K562 (cell line): ENCODE data around the gene GEMIN5. TPM values are rescaled to one million over a fixed set of nuclear protein-coding genes. Genes with fewer than 3 reads are reported as not detected.
A peak's percentile ranks its signal among the peaks of the same experiment; 100 is the strongest.

Source experiments
- C11orf30 ChIP-seq: fragments of 450-650 bp; IDR thresholded peaks from 2 replicates; pipeline ENCODE4 v1.6.1; 2016; ENCODE audit warnings: low read depth, mild to moderate bottlenecking
- ETV1 ChIP-seq: fragments of 450-650 bp; conservative IDR thresholded peaks from 2 replicates; pipeline ENCODE4 v1.6.1; 2016; ENCODE audit warnings: missing genetic modification characterization, control low read depth, low read depth, missing compliant biosample characterization
- HMGN3 ChIP-seq: IDR thresholded peaks from 2 replicates; pipeline ENCODE4 v1.6.1; 2011; ENCODE audit warnings: borderline replicate concordance, low read depth, mild to moderate bottlenecking, mixed read lengths, low read length; ENCODE audit not compliant: insufficient read length; ENCODE audit errors: extremely low read depth
- OTX1 ChIP-seq: fragments of 450-650 bp; formaldehyde crosslinking; IDR thresholded peaks from 2 replicates; pipeline ENCODE4 v1.4.0; 2022; ENCODE audit warnings: mild to moderate bottlenecking
- SOX6 ChIP-seq: fragments of 450-650 bp; IDR thresholded peaks from 2 replicates; pipeline ENCODE4 v1.6.1; 2014; ENCODE audit warnings: mild to moderate bottlenecking
- ZBTB17 ChIP-seq: fragments of 450-650 bp; formaldehyde crosslinking; IDR thresholded peaks from 2 replicates; pipeline ENCODE4 v1.4.0; 2020; ENCODE audit warnings: mild to moderate bottlenecking
- ZFP30 ChIP-seq: fragments of 250-450 bp; sonication (Bioruptor Pico); IDR thresholded peaks from 2 replicates; pipeline ENCODE4 v1.8.0; 2022; ENCODE audit warnings: moderate library complexity, mild to moderate bottlenecking, inconsistent platforms, borderline replicate concordance
- ZNF23 ChIP-seq: fragments of 250-450 bp; sonication (Bioruptor Pico); IDR thresholded peaks from 2 replicates; pipeline ENCODE4 v1.4.0; 2020; ENCODE audit warnings: mild to moderate bottlenecking
- polyA plus RNA-seq, 8 experiments: library from polyadenylated mRNA; depleted of rRNA in 4 of 8; stranded (reverse) in 5 of 8; unstranded in 3 of 8; fragments of >200 nt; fragmentation: Nextera tagmentation in 2 of 8; fragmentation: Illumina TruSeq in 1 of 8; extraction: Ambion mirVana in 2 of 8; extraction: Trizol in 1 of 8; gene quantifications; 2 replicates each; pipeline versions ENCODE4 v1.2.1 to v1.2.3, GENCODE V29; 2011 to 2014; ENCODE audit warnings: inconsistent platforms in 1 of 8, missing spikeins in 1 of 8
- total RNA-seq, 7 experiments: library from RNA; depleted of rRNA in 6 of 7; stranded (reverse); fragments of >200 nt in 6 of 7; fragmentation: Illumina TruSeq in 2 of 7; extraction: Trizol in 2 of 7; gene quantifications; 2 replicates each; pipeline versions ENCODE4 v1.2.1 to v1.2.3, GENCODE V29; 2011 to 2021; ENCODE audit warnings: low replicate concordance in 1 of 7
- TF ChIP-seq, protein P1 (sequence below), 2 experiments: IDR thresholded peaks; 2 replicates each; pipeline ENCODE4 v1.6.1; 2011; ENCODE audit warnings: borderline replicate concordance in 1 of 2, control low read depth in 1 of 2, low read depth in 1 of 2, low read length in 1 of 2, mild to moderate bottlenecking in 1 of 2, mixed read lengths in 1 of 2, moderate library complexity in 1 of 2; ENCODE audit not compliant: insufficient read depth in 1 of 2, insufficient read length in 1 of 2, poor library complexity in 1 of 2, severe bottlenecking in 1 of 2; ENCODE audit errors: extremely low read depth in 1 of 2
- TF ChIP-seq, protein P2 (sequence below): fragments of 250-450 bp; sonication (Bioruptor Pico); IDR thresholded peaks from 2 replicates; pipeline ENCODE4 v1.8.0; 2022; ENCODE audit warnings: inconsistent platforms, mild to moderate bottlenecking, moderate library complexity, borderline replicate concordance
- TF ChIP-seq, protein P3 (sequence below), 2 experiments: fragments of 450-650 bp in 1 of 2; sonication (generic) in 1 of 2; formaldehyde crosslinking in 1 of 2; IDR thresholded peaks; 2 replicates each; pipeline versions ENCODE4 v1.7.1 to v1.9.0; 2016 to 2022; ENCODE audit warnings: inconsistent platforms in 1 of 2, mild to moderate bottlenecking in 1 of 2, missing genetic modification reagents in 1 of 2
- TF ChIP-seq, protein P4 (sequence below): sonication (generic); formaldehyde crosslinking; IDR thresholded peaks from 2 replicates; pipeline ENCODE4 v1.8.0; 2022; ENCODE audit warnings: mild to moderate bottlenecking, missing genetic modification reagents, borderline replicate concordance

GEMIN5 gene
- total and polyA plus RNA-seq, 9 of the 15 experiments (the other 6 are each of a cell fraction or from before 2014, with no cell fraction given), result 10.3 to 48.2 (median 34.7) TPM

DNA sequence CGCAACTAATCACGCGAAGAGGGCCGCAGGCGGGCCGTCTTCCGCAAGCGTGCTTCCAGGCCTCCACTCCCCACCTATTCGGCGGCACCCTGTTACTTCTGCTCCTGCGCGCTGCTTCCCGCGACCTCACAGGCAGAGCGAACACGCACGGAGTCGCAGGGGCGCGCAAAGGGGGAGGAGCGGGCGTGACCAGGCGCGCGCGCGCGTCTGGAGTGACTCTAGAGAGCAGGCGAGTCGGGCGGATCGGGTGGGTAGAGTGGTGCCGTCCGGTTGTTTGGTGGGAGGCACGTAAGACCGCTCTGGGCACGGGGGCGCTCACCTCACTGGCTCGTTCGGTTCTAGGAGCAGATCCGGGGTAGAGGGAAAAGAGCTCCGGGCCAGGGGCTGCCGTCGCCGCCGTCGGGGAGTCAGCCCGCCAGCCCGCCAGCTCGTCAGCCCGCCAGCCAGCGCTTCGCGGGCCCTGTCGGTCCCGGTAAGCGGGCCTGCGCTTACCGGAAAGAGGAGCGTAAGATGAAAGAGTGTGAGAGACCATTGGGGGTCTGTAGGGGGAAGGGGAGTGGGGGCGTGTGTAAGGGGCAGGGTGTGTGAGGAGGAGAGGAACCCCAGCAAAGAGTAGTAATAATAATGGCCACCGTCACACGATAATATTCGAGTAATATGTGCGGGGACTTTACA, 79.6 kb downstream of the GEMIN5 start, which contains the start of gene CNOT8 (continued):
- TF ChIP-seq, protein P1, sequence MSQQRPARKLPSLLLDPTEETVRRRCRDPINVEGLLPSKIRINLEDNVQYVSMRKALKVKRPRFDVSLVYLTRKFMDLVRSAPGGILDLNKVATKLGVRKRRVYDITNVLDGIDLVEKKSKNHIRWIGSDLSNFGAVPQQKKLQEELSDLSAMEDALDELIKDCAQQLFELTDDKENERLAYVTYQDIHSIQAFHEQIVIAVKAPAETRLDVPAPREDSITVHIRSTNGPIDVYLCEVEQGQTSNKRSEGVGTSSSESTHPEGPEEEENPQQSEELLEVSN (IDR thresholded peaks at IDR 0.05; ENCODE audit: borderline replicate concordance in 1 of 2, extremely low read depth in 1 of 2, insufficient read depth in 1 of 2, insufficient read length in 1 of 2, low read depth in 1 of 2, low read length in 1 of 2, poor library complexity in 1 of 2, severe bottlenecking in 1 of 2), result peak in 1 of 2 experiments; percentile 48
- peak; percentile 44; the same call in 1 of the 2 replicates for TF ChIP-seq ETV1
- no peak for TF ChIP-seq OTX1 (CRISPR knock-in tag)
- TF ChIP-seq ZFP30 (CRISPR knock-in tag), result no peak
- TF ChIP-seq, protein P2, sequence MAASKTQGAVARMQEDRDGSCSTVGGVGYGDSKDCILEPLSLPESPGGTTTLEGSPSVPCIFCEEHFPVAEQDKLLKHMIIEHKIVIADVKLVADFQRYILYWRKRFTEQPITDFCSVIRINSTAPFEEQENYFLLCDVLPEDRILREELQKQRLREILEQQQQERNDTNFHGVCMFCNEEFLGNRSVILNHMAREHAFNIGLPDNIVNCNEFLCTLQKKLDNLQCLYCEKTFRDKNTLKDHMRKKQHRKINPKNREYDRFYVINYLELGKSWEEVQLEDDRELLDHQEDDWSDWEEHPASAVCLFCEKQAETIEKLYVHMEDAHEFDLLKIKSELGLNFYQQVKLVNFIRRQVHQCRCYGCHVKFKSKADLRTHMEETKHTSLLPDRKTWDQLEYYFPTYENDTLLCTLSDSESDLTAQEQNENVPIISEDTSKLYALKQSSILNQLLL (CRISPR knock-in tag), result no peak
- TF ChIP-seq ZNF23 (CRISPR knock-in tag), result no peak
- peak; percentile 12; the same call in 1 of the 2 replicates for TF ChIP-seq SOX6
- peak; percentile 65 for TF ChIP-seq C11orf30
- peak; percentile 62 for TF ChIP-seq ZBTB17 (CRISPR knock-in tag)
- TF ChIP-seq, protein P3, sequence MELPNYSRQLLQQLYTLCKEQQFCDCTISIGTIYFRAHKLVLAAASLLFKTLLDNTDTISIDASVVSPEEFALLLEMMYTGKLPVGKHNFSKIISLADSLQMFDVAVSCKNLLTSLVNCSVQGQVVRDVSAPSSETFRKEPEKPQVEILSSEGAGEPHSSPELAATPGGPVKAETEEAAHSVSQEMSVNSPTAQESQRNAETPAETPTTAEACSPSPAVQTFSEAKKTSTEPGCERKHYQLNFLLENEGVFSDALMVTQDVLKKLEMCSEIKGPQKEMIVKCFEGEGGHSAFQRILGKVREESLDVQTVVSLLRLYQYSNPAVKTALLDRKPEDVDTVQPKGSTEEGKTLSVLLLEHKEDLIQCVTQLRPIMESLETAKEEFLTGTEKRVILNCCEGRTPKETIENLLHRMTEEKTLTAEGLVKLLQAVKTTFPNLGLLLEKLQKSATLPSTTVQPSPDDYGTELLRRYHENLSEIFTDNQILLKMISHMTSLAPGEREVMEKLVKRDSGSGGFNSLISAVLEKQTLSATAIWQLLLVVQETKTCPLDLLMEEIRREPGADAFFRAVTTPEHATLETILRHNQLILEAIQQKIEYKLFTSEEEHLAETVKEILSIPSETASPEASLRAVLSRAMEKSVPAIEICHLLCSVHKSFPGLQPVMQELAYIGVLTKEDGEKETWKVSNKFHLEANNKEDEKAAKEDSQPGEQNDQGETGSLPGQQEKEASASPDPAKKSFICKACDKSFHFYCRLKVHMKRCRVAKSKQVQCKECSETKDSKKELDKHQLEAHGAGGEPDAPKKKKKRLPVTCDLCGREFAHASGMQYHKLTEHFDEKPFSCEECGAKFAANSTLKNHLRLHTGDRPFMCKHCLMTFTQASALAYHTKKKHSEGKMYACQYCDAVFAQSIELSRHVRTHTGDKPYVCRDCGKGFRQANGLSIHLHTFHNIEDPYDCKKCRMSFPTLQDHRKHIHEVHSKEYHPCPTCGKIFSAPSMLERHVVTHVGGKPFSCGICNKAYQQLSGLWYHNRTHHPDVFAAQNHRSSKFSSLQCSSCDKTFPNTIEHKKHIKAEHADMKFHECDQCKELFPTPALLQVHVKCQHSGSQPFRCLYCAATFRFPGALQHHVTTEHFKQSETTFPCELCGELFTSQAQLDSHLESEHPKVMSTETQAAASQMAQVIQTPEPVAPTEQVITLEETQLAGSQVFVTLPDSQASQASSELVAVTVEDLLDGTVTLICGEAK (IDR thresholded peaks at IDR 0.05), result peak; percentile 77
- TF ChIP-seq, protein P3 (CRISPR knock-in tag; IDR thresholded peaks at IDR 0.05), result no peak
- TF ChIP-seq, protein P4, sequence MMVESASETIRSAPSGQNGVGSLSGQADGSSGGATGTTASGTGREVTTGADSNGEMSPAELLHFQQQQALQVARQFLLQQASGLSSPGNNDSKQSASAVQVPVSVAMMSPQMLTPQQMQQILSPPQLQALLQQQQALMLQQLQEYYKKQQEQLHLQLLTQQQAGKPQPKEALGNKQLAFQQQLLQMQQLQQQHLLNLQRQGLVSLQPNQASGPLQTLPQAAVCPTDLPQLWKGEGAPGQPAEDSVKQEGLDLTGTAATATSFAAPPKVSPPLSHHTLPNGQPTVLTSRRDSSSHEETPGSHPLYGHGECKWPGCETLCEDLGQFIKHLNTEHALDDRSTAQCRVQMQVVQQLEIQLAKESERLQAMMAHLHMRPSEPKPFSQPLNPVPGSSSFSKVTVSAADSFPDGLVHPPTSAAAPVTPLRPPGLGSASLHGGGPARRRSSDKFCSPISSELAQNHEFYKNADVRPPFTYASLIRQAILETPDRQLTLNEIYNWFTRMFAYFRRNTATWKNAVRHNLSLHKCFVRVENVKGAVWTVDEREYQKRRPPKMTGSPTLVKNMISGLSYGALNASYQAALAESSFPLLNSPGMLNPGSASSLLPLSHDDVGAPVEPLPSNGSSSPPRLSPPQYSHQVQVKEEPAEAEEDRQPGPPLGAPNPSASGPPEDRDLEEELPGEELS, result peak; percentile 11; the same call in 1 of the 2 replicates
- peak; percentile 88 for TF ChIP-seq HMGN3
